GM12878 (cell line): Measurements from ENCODE around the gene OR2AE1. TPM values are rescaled to one million over a fixed set of nuclear protein-coding genes. Genes with fewer than 3 reads are reported as not detected.

ENCODE experiments used
- ATAC-seq: fragments of 200-7000 bp; cut with Tn5 transposase; 3 replicates; pipeline ENCODE4 v1.9.1; 2020; ENCODE audit warnings: mild to moderate bottlenecking, moderate library complexity
- BruUV-seq: library from RNA; stranded (reverse); fragments of 400-500 nt; replicated peaks from 2 replicates; lab custom pipeline; 2021; lab: Mats Ljungman, UMichigan
- CTCF ChIA-PET: fragments of 300-600 bp; sonication (Branson Sonifier 250); formaldehyde crosslinking; extraction: SDS; loops from one replicate; lab custom pipeline; 2021; ENCODE audit warnings: inconsistent platforms; lab: Yijun Ruan, JAX
- POLR2A ChIA-PET: fragments of 350-600 bp; formaldehyde crosslinking; extraction: SDS; loops from one replicate; lab custom pipeline; 2021; ENCODE audit warnings: inconsistent platforms; lab: Charles Lee
- RAD21 ChIA-PET: fragments of 300-600 bp; sonication (Branson Sonifier 250); formaldehyde crosslinking; loops from one replicate; lab custom pipeline; 2023; ENCODE audit warnings: antibody characterized with exemption; ENCODE audit not compliant: unreplicated experiment; lab: Charles Lee
- SMC1A ChIA-PET: fragments of 300-600 bp; sonication (Branson Sonifier 250); formaldehyde crosslinking; loops from one replicate; lab custom pipeline; 2023; ENCODE audit not compliant: unreplicated experiment, uncharacterized antibody; lab: Charles Lee
- DNase-seq: peaks from one replicate; pipeline ENCODE4 v3.0.0-alpha.2; 2011; ENCODE audit warnings: low read depth, low spot score
- FAIRE-seq: peaks from 3 replicates; lab custom pipeline; 2011; peaks lifted over from hg19 to GRCh38; lab: Jason Lieb, UNC
- H2AFZ ChIP-seq: 2 replicates; pipeline ENCODE4 v1.6.0; 2011; ENCODE audit warnings: low read depth, low read length, control low read depth; ENCODE audit not compliant: control insufficient read depth
- H3K27ac ChIP-seq: 2 replicates; pipeline ENCODE4 v1.5.1; 2011; ENCODE audit warnings: control low read depth; ENCODE audit not compliant: control insufficient read depth, insufficient read depth
- H3K27me3 ChIP-seq, 2 experiments: replicated peaks in 1 of 2; 2 replicates each; pipeline versions ENCODE4 v1.6.0 to v1.6.1; 2011; ENCODE audit warnings: low read length in 1 of 2; ENCODE audit not compliant: control insufficient read depth in 2 of 2, insufficient read depth in 2 of 2
- H3K36me3 ChIP-seq, 2 experiments: 2 replicates each; pipeline ENCODE4 v1.5.1; 2011; ENCODE audit warnings: low read length in 1 of 2; ENCODE audit not compliant: control insufficient read depth in 2 of 2, insufficient read depth in 2 of 2
- H3K4me1 ChIP-seq: 2 replicates; pipeline ENCODE4 v1.6.1; 2011; ENCODE audit warnings: mild to moderate bottlenecking, low read length, moderate library complexity, mixed read lengths; ENCODE audit not compliant: control insufficient read depth, insufficient read depth
- H3K4me2 ChIP-seq: 2 replicates; pipeline ENCODE4 v1.6.0; 2011; ENCODE audit warnings: control low read depth; ENCODE audit not compliant: control insufficient read depth, insufficient read depth
- H3K4me3 ChIP-seq: fragments of 200-600 bp; sonication (generic); 2 replicates; pipeline ENCODE4 v1.5.1; 2016
- H3K79me2 ChIP-seq: 2 replicates; pipeline ENCODE4 v1.6.0; 2011; ENCODE audit warnings: low read length; ENCODE audit not compliant: control insufficient read depth, insufficient read depth
- H3K9ac ChIP-seq: 2 replicates; pipeline ENCODE4 v1.8.0; 2011; ENCODE audit warnings: low read length, control low read depth, mixed read lengths; ENCODE audit not compliant: control insufficient read depth, insufficient read depth
- H3K9me3 ChIP-seq: replicated peaks from 3 replicates; pipeline ENCODE4 v1.5.1; 2011; ENCODE audit warnings: mild to moderate bottlenecking, low read length; ENCODE audit not compliant: control insufficient read depth, insufficient read depth
- H4K20me1 ChIP-seq: 2 replicates; pipeline ENCODE4 v1.6.0; 2011; ENCODE audit not compliant: control insufficient read depth, insufficient read depth
- ATF7 ChIP-seq: fragments of 450-650 bp; IDR thresholded peaks from 2 replicates; pipeline ENCODE4 v1.6.1; 2016; ENCODE audit warnings: low read depth, mild to moderate bottlenecking
- BCL11A ChIP-seq: IDR thresholded peaks from 2 replicates; pipeline ENCODE4 v1.6.1; 2011; ENCODE audit warnings: low read depth, low read length
- EED ChIP-seq: sonication (generic); IDR thresholded peaks from 2 replicates; pipeline ENCODE4 v1.6.1; 2016; ENCODE audit warnings: antibody characterized with exemption, low read depth
- HDAC6 ChIP-seq: fragments of 200-600 bp; sonication (generic); IDR thresholded peaks from one replicate; pipeline ENCODE4 v1.8.0; 2017; ENCODE audit warnings: antibody characterized with exemption; ENCODE audit not compliant: unreplicated experiment
- HDGF ChIP-seq: fragments of 450-650 bp; IDR thresholded peaks from 2 replicates; pipeline ENCODE4 v1.6.1; 2016; ENCODE audit warnings: antibody characterized with exemption
- IKZF2 ChIP-seq, 2 experiments: fragments of 450-650 bp; IDR thresholded peaks; 2 replicates each; pipeline ENCODE4 v1.6.1; 2017; ENCODE audit warnings: mild to moderate bottlenecking in 2 of 2, moderate library complexity in 2 of 2
- SPI1 ChIP-seq: IDR thresholded peaks from 2 replicates; pipeline ENCODE4 v1.6.1; 2011; ENCODE audit warnings: low read depth, mild to moderate bottlenecking, low read length, moderate library complexity, borderline replicate concordance; ENCODE audit not compliant: insufficient read depth
- ZNF217 ChIP-seq: fragments of 450-650 bp; IDR thresholded peaks from 2 replicates; pipeline ENCODE4 v1.6.1; 2017; ENCODE audit warnings: antibody characterized with exemption, mild to moderate bottlenecking
- ZNF384 ChIP-seq: IDR thresholded peaks from 2 replicates; pipeline ENCODE4 v1.6.1; 2012; ENCODE audit warnings: low read depth, mild to moderate bottlenecking, low read length, improper control_type of control experiment, borderline replicate concordance
- WGBS: methylation state at CpG from one replicate; pipeline ENCODE4 v1.1.6; 2016; ENCODE audit warnings: low lambda C conversion rate; ENCODE audit not compliant: insufficient replicate concordance, insufficient coverage; ENCODE audit errors: missing lambda C conversion rate; 5-methylcytosine and 5-hydroxymethylcytosine counted together
- in situ Hi-C: fragments of 300-500 bp; cut with MboI; formaldehyde crosslinking; loops from 9 replicates; pipeline ENCODE4 v1.14.3; 2018; ENCODE audit warnings: mixed read lengths
- intact Hi-C: fragments of 100-400 bp; cut with micrococcal nuclease; formaldehyde crosslinking; loops from one replicate; pipeline ENCODE4 v1.14.2; 2022; ENCODE audit not compliant: unreplicated experiment
- polyA plus RNA-seq, 11 experiments: library from polyadenylated mRNA; depleted of rRNA in 4 of 11; unstranded in 6 of 11; stranded (reverse) in 5 of 11; fragments of >200 nt; fragmentation: Nextera tagmentation in 4 of 11; fragmentation: Illumina TruSeq in 1 of 11; extraction: Ambion mirVana in 4 of 11; extraction: Trizol in 1 of 11; gene quantifications; 1 replicate in 1 of 11; 2 replicates in 10 of 11; pipeline versions ENCODE4 v1.2.1 to v1.2.3, GENCODE V29; 2011 to 2016; ENCODE audit warnings: inconsistent platforms in 2 of 11, missing spikeins in 2 of 11, low read depth in 1 of 11
- total RNA-seq, 4 experiments: library from RNA; depleted of rRNA in 3 of 4; stranded (reverse); fragments of >200 nt in 3 of 4; fragmentation: Illumina TruSeq in 1 of 4; extraction: Trizol in 1 of 4; gene quantifications; 2 replicates each; pipeline versions ENCODE4 v1.2.1 to v1.2.3, GENCODE V29; 2013 to 2021
- TF ChIP-seq, protein P1 (sequence below): fragments of 450-650 bp; formaldehyde crosslinking; IDR thresholded peaks from 2 replicates; pipeline ENCODE4 v1.4.0; 2022; ENCODE audit warnings: mild to moderate bottlenecking, moderate library complexity
- TF ChIP-seq, protein P2 (sequence below): IDR thresholded peaks from 2 replicates; pipeline ENCODE4 v1.6.1; 2012; ENCODE audit warnings: improper control_type of control experiment, low read depth, low read length; ENCODE audit not compliant: insufficient replicate concordance

OR2AE1 gene
- total and polyA plus RNA-seq, 10 of the 15 experiments (the other 5 are each of a cell fraction or from before 2014, with no cell fraction given) = 0.05 to 0.34 (median 0.18) TPM; not detected in 4

DNA sequence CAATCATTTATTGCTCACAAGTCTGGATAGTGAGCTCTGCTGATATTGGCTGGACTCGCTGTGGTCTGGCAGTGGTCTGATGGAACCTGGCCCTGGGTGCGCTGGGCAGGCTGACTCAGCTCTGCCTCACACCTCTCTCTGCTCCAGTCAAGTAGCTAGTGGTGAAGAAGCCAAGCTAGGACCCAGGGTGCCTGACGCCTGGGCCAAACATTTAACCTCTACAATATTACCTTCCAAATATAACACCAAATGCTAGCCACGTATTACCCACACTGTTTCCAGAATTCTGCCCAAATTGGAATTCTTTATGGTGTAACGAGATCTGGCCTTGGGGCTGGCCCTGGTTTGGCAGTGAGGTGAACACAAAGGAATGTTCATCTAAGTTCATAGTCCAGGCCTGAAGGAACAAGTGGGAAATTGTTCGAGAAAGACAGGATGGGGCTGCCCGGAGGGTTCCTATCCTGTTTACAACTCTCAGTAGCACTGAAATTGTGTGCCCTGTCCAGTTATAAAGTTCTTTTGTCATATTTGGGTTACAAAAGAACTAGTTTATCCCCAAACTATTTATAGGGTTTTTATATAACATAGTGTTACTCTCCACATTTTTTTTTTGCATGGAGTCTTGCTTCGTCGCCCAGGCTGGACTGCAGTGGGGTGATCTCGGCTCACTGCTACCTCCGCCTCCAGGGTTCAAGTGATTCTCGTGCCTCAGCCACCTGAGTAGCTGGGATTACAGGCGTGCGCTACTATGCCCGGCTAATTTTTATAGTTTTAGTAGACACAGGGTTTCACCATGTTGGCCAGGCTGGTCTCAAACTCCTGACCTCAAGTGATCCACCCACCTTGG, 16.3 kb downstream of the OR2AE1 start:
- Histone ChIP-seq H3K4me3 (no peak overlapping the region), H3K27ac (no peak overlapping the region), H4K20me1 (no peaks in the 10 kb centered on the region), H3K36me3 (no peaks in the 10 kb centered on the region), H3K9me3 (no peaks in the 10 kb centered on the region), H3K9ac (no peak overlapping the region), H3K4me2 (no peak overlapping the region), H3K79me2 (no peaks in the 10 kb centered on the region), H3K27me3 (peaks cover 0 to 3% of the 10 kb centered on the region in 2 experiments; a peak in 3 of 4 replicates), H2AFZ (no peak overlapping the region), H3K4me1 (no peaks in the 10 kb centered on the region)
- in situ Hi-C loops (no loop called here), intact Hi-C loops (no loop called here)
- 41% methylated on average over 15 of the region's 15 CpGs for WGBS
- no peak for DNase-seq
- no peak for ATAC-seq
- RAD21 ChIA-PET = no interaction called here
- POLR2A ChIA-PET = no interaction called here
- TF ChIP-seq, protein P1, sequence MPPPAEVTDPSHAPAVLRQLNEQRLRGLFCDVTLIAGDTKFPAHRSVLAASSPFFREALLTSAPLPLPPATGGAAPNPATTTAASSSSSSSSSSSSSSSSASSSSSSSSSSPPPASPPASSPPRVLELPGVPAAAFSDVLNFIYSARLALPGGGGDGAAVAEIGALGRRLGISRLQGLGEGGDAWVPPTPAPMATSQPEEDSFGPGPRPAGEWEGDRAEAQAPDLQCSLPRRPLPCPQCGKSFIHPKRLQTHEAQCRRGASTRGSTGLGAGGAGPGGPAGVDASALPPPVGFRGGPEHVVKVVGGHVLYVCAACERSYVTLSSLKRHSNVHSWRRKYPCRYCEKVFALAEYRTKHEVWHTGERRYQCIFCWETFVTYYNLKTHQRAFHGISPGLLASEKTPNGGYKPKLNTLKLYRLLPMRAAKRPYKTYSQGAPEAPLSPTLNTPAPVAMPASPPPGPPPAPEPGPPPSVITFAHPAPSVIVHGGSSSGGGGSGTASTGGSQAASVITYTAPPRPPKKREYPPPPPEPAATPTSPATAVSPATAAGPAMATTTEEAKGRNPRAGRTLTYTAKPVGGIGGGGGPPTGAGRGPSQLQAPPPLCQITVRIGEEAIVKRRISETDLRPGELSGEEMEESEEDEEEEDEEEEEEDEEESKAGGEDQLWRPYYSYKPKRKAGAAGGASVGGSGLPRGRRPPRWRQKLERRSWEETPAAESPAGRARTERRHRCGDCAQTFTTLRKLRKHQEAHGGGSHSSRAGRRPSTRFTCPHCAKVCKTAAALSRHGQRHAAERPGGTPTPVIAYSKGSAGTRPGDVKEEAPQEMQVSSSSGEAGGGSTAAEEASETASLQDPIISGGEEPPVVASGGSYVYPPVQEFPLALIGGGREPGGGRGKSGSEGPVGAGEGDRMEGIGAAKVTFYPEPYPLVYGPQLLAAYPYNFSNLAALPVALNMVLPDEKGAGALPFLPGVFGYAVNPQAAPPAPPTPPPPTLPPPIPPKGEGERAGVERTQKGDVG (CRISPR knock-in tag) = no peak
- TF ChIP-seq, protein P2, sequence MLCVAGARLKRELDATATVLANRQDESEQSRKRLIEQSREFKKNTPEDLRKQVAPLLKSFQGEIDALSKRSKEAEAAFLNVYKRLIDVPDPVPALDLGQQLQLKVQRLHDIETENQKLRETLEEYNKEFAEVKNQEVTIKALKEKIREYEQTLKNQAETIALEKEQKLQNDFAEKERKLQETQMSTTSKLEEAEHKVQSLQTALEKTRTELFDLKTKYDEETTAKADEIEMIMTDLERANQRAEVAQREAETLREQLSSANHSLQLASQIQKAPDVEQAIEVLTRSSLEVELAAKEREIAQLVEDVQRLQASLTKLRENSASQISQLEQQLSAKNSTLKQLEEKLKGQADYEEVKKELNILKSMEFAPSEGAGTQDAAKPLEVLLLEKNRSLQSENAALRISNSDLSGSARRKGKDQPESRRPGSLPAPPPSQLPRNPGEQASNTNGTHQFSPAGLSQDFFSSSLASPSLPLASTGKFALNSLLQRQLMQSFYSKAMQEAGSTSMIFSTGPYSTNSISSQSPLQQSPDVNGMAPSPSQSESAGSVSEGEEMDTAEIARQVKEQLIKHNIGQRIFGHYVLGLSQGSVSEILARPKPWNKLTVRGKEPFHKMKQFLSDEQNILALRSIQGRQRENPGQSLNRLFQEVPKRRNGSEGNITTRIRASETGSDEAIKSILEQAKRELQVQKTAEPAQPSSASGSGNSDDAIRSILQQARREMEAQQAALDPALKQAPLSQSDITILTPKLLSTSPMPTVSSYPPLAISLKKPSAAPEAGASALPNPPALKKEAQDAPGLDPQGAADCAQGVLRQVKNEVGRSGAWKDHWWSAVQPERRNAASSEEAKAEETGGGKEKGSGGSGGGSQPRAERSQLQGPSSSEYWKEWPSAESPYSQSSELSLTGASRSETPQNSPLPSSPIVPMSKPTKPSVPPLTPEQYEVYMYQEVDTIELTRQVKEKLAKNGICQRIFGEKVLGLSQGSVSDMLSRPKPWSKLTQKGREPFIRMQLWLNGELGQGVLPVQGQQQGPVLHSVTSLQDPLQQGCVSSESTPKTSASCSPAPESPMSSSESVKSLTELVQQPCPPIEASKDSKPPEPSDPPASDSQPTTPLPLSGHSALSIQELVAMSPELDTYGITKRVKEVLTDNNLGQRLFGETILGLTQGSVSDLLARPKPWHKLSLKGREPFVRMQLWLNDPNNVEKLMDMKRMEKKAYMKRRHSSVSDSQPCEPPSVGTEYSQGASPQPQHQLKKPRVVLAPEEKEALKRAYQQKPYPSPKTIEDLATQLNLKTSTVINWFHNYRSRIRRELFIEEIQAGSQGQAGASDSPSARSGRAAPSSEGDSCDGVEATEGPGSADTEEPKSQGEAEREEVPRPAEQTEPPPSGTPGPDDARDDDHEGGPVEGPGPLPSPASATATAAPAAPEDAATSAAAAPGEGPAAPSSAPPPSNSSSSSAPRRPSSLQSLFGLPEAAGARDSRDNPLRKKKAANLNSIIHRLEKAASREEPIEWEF = no peak
- no peak for TF ChIP-seq BCL11A
- TF ChIP-seq SPI1 = no peak
- no peak for TF ChIP-seq ATF7
- no peak for TF ChIP-seq ZNF384
- TF ChIP-seq IKZF2 (IDR thresholded peaks at IDR 0.05) = no peak
- TF ChIP-seq ZNF217 = no peak
- TF ChIP-seq HDAC6 = no peak
- TF ChIP-seq EED = no peak
- TF ChIP-seq HDGF = no peak
- FAIRE-seq = no peak
- no TSS peak for BruUV-seq
- SMC1A ChIA-PET = no interaction called here
- CTCF ChIA-PET = no interaction called here
